ENCODE results near the gene MXRA7.

Gene MXRA7

DNA sequence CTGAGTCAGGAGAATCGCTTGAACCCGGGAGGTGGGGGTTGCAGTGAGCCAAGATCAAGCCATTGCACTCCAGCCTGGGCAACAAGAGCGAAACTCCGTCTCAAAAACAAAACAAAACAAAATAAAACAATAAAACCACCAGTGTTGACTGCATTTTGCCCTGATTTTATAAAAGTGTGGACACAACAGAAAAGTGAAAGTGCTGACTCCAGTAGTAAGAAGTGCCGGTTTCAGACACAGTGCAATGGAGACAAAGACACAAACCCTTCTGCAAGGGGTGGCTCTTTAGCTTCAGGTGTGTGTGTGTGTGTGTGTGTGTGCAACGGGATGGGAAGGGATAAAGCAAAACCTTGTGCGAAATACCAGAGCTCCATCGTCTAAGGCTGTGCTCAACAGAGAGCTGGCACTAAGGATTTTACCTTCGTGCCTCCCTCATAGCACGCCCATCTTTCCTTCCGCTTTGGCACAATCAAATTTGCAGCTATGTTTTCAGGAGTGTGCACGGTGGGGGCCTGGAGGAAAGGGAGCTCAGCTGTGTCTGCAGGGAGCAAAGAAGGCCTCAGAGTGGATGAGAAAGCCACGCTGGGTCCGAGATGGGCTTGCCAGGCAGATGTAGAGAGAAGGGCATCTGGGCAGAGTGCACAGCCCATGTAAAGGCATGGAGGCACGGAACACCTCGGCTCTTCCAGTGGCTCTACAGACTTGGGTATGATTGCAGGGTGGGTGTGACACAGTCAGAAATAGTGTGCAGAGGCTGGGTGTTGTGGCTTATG is 15.5 kb downstream of the MXRA7 start:
- no peak for DNase-seq

DNA sequence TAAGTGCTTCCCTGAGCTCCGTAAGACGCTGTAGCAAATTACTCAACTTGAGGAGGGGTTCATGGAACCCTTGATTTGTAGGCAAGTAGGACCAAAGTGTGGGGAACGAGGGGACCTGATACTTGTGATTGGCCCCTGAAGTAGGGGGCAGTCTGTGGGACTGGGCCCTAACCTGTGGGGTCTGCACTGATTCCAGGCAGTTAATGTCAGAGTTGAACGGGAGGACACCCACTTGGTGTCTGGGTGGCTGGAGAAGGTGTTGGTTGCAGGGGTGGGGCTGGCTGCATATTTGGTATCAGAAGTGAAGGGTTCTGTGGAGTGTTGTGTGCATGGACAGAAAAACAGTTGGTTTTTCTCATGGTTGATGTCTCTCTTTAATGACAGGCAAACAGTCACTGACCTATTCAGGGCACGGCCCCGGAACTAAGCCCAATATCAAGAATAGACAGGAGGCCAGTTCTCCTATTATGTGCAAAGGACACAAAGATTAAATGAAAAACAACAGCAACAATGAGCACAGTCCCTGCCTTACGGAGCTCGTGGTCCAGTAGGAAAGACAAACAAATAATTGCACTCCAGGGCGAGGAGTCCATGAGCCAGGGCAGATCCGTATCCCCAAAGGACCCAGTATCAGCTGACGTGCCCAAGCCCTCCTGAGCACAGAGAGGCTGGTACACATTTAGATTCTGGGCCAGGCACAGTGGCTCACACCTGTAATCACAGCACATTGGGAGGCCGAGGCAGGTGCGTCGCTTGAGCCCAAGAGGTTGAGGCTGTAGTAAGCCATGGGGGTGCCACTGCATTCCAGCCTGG is 19.2 kb downstream of the MXRA7 start:
- no peak for DNase-seq

DNA sequence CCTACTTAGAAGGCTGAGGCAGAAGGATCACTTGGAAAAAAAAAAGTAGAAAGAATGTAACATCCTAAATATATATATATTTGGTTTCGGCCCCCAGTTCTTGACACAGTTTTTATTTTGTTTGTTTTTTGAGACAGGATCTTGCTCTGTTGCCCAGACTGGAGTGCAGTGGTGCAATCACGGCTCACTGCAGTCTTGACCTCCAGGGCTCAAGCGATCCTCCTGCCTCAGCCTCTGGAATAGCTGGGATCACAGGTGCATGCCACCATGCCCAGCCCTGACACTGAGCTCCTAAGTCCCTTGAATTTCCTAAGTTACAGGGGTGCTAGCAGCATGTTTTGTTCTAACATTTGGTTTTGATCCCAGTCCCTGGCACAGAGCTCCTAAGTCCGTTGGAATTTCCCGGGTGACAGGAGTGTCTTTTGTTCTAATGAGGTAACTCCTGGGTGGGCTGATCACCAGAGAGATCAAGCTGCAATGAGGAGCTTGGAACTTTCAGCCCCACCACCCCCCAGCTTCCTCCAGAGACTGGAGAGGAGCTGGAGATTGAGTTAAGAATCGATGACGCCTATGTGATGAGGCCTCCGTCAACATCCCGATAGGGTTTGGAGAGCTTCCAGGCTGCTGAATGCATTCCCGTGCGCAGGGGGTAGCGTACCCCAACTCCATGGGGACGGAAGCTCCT is 20.0 kb downstream of the MXRA7 start:
- DNase-seq = no peak

DNA sequence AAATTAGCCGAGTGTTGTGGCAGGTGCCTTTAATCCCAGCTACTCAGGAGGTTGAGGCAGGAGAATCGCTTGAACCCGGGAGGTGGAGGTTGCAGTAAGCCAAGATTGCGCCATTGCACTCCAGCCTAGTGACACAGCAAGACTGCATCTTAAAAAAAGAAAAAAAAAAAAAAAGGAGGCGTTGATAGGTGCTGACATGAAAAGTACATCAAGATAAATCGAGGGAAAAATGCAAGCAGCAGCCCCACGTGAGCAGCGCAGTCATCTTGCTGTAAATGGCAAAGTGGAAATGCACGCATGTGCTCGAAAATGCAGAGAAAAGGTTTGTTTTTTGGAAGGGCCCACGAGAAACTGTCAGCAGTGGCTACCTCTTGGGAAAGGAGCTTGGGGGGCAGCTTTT is 20.9 kb downstream of the MXRA7 start:
- no peak for DNase-seq

DNA sequence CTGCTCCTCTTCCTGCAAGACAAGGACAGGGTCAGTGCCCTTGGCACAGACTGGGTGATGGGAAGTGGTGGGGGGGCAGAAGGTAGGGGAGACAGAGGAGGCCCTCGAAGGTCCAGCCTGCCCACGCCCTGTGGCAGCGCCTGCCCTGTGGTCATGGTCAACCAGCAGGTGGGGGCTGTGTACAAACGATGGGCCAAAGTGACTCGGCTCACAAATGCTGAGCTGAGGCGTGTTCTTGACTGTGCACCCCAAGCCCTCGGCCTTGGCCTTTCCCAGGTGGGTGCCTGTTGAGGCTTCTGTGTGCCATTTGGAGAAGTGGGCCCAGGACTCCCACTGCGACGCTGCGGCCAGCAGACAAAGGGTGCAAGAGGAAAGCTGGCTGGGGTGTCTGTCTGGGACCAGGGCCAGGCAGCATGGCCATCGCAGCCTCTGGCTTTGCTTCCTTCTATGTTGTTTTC is 22.6 kb downstream of the MXRA7 start:
- DNase-seq = no peak

DNA sequence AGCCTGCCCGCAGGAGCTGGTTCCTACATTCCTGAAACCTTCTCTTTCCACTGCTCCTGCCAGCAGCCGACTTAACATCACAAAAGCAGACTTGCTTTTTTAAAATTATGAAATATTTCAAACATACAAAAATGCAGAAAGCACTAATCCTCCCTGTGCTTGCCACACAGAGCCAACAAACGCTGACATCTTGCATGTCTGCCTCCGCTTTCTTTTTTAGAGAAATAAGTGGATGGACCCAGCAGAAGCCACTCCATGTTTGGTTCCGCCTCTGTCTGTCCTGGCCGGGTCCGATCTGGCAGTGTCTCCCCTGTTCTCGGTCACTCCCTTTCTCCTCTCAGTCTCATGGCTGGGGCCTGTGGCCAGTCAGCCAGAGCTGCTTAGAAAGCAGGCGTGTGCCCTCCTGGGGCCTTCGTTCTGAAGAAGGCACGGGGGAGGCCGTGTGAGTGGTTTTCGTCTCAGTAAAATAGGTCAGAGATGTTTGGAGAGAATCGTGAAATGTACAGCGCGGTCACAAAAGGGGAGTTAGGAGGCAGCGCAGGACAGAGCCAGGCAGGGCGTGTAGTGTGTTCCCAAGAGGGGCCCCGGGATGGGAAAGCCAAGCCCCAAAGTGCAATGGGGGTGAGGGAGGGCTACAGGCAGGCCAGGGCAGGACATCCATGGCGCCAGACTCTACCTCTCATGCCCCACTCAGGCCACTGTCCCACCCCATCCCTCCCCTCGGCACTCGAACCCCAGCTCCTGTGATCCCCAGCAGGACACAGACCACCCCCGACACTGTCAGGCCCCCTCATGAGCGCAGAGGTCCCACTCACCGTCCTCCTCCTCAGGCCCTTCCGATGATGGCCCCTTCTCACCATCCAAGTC is 23.2 kb downstream of the MXRA7 start:
- DNase-seq = no peak

DNA sequence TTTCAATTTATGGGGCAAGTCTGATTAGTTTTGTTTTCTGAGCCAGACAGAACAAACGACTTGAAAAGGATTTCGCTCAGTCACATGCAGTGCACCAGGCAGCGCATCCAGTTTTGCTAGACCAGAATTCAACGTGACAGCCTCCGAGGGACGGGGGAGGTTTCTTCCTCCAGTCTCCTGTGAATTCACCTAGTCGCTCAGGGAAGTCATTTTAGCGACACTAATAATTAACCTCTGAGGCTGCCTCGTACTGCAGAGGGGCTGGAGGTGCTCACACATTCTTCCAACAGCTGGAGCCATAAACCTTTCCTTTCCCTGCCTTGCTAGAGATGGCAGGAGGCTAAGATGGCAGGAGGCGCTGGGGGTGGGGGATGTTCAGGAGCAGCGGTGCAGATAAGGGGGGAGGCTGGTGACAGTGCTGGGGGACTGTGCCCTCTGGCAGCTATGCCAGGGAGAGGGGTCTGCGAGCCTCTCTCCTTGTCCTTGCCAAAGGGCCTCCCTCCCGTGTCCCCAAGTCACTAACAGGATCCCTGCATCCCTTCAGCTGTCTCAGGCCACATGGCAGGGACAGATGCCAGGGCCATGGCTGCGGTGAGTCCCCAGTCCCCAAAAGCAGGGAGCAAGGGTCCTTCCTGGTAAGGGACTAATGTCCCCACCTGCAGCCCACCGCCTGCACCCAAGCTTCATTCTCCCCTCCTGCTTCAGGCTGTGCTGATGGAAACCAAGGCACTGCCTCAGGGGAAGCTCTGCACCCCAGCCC is 24.0 kb downstream of the MXRA7 start:
- no peak for DNase-seq

DNA sequence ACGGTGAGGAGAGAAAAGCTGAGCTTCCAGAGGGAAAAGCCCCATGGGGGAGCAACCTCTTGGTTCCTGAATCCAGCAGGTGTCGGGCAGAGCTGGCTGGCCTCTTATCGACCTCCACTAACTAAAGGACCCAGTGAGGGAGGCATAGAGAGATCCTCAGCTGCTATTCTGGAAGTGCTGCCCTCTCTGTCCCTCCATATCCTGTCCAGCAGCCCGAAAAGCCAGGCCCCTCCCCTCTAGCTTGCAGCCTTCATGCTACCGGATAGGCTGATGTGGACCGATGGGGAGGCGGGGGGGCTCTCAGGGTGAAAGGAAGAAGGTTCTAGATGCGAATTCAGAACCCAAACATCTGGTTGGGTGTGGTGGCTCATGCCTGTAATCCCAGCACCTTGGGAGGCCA is 24.9 kb downstream of the MXRA7 start:
- no peak for DNase-seq

DNA sequence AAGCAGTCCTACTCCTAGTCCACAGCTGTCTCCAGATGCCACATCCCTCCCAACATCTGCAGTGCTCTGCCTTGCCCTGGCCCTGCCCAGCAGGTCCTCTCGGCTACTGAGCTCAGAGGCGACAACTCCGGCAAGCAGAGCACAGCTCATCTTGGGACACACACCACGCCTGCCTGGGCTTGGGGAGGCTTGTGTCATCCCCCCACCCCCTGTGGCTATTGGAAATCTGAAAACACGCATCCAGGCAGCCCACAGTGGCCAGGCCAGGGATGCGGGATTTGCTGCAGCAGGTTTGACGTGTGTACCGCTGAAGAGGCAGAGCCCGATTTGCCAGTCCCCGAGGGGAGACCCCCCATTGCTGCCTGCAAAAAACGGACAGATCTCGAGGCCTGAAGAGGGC is 25.4 kb downstream of the MXRA7 start:
- no peak for DNase-seq

DNA sequence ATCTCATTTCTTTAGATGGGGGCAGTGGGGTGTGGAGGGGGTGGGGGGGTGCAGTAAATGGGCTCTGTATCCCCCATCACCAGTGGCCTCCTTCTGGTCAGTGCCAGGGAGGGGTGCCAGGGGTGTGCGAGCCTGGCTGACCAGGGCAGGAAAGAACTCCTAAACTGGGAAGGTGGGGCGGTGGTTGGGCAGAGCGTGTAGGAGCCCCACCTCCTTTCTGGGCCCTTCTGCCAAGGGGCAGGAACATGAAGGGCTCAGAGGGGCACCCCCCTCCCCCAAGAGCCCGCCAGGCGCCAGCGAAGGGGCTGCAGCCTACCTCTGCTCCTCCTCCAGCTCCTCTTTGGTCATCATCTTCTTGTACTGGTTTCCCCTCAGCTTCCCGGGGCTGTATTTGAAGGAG is 26.0 kb downstream of the MXRA7 start:
- no peak for DNase-seq

DNA sequence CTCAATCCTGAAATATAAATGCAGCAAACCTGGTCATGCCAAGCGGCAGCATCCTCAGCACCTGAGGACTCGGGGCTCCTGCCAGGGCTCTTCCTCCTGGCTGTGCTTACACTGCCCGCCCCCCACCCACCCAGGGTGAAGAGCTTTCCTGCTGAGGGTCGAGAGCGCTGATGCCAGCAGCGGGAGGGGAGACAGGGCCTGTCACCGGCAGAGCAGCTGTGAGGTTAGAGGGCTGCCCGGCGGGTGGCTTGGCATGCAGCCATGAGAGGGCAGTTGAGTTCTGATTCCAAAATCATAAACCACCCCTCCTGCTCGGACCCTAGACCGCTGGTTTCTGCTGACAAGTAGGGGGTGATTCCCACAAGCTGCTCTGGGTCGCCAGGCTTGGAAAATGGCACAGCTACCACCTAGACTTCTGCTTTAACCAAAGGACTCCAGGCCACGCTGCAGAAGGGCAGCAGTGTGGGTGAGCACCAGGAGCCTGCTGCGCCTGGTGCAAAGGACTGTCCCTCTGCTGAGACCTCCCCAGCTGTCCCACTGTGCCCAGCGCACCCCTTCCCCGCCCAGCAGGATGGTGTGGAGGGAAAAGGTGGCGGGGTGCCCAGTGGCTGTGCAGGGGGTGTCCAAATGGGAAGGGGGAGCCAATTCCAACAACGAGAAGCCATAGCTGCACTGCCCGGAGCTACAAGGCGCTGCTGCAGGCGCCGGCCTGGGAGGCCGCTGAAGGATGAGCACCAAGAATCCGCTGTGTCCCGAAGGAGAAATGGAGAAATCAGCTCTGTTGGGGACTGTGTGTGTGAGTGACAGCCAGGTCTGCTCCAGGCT is 26.6 kb downstream of the MXRA7 start:
- no peak for DNase-seq

DNA sequence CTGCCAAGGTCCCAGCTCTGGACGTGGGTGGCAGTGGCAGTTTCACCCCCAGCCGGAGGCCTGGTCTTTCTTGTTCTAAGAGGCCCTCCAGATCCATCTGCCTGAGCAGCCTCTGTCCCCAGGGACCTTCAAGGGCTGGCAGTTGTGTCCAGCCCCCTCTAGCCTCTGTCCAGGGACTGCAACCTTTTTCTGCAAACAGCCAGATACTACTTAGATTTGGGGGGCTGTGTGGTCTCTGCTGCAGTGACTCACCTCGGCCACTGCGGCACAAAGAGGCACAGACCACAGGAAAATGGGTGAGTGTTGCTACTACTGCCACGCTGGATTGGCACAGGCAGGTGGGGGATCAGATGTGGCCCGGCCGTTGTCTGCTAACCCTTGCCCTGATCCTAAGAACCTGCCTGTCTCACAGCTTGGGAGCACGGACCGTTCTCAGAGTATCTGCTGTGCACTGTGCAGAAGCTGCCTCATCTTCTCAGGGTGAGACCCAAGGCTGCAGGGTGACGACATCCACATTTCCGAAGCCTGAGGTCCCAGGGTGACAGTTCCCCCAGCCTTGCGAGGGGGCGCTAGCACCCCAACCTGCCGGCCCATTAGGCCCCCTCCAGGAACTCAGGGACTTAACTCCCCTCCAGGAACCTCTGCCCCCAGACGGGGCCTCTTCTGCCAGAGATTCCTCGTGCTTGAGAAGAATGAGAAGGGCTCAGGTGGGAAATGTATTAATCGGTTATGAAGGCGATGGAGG is 27.6 kb downstream of the MXRA7 start:
- DNase-seq = no peak

DNA sequence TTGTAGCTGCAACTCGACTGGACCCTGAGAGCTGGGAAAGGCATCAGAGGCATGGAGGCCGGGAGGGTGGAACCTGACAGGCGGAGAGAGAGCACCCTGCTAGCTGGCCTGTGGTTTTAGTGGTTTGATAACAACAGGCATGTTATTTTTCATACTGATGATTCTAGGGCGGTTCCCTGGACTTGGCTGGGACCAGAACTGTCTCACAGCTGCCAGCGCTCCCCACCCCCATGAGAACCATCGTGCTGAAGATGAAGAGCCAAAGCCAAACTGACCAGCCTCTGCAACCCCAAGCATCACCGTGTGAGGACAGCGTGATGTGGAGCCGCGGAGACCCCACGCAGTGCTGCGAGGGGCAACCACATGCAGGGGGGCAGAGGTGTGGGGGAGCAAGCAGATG is 28.5 kb downstream of the MXRA7 start:
- DNase-seq = no peak

DNA sequence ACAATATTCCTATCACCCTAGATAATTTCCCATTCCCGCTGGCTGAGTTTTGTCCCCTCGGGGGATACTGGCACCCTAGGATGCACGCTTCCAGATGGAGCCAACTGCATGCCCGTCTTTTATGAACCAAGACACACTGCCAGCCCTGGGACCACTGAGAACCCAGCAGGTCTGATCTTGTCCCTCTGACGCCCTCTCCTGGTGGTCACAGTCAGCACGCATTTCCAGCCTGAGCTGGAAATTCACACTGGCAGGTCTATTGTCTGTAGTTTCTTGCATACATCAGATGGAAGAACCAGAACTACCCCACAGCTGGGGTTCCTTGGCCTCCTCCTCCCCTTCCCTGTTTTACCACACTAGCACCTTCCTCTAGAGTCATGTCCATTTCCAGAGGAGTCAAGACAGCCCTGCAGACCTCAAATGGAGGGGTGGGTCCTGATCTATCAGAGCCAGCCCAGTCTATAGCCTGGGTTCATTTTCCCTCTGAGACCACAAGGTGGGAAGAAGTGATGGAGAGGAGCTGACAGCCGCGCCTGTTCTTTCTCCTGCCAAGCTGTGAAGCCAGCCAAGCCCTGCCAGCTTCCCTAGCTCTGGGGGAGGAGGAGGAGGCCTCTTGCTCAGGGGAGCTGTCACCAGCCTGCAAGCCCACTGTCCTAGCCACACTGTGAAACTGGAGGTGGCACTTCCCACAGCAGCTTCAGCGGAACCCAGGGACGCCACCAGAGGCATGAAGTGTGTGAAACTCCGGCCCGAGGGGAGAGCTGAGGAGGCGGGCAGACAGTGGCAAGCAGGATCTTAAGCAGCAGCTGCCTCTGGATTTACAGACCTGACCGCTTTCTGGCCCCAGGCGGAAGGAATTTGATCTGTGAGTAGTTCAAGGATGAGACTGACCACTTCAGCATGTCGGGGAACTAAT is 29.3 kb downstream of the MXRA7 start:
- peak; percentile 78 for DNase-seq

DNA sequence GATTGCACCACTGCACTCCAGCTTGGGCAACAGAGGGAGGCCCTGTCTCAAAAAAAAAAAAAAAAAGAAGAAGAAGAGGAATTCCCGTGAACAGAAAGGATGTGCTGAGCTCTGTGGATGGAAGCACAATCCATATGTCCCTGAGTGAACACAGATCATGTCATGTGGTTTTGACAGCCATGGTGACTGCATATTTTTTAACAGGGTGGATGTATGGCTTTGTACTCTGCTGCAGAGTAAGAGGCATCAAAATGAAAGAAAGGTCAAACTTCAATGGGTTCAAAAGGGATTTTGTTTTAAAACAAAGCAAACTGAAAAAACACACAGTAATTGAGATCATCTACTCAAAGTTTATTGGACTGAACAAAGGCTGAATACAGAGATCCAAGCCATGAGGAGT is 31.5 kb downstream of the MXRA7 start:
- no peak for DNase-seq

DNA sequence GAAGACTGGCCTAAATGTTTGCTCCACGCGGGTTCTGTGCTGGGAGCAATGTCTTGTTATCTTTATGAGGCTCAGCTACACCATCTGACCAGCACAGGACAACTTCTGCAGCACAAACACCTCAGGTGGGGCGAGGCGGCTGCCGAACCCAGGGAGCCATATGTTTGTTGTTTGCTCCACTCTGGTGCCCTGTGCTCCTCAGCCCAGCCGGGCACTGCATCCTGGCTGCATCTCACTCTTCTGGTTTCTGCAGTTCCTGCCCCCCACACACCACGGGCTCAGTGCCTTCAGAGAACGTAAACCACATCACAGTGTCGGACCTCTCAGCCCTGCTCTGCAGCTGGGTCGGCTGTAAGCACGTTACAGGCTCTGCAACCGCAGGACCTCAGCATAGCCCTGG is 32.4 kb downstream of the MXRA7 start:
- DNase-seq = peak; percentile 64

DNA sequence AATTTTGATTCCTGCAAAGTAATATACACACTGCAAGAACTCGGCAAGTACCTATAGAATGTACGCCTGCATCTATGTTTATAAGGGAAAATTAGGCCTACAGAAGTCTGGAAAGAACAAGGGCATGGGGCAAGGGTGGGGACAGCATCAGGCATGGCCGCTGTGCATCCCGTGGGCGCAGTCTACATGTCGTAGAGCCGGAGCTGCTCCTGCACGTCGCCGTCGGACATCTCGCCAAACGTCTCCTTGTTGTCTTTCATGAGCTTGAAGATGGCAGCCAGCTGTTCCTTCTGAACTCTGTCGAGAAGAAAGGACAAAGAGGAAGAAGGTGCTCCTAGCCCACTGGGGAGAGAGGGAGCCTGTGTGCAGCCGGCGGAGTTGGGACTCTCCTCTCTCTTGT is 33.4 kb downstream of the MXRA7 start:
- DNase-seq = no peak

DNA sequence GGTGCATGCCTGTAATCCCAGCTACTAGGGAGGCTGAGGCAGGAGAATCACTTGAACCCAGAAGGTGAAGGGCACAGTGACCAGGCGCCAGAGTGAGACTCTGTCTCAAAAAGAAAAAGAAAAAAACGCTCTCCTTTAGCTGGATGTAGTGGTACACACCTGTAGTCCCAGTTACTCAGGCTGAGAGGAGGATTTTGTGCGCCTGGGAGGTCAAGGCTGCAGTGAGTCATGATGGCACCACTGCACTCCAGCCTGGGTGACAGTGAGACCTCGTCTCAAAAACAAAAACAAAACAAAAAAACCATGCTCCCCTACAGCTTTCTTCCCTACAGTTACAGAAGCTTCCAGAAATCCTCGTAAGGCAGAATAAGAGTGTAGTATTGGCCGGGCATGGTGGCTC is 34.1 kb downstream of the MXRA7 start:
- no peak for DNase-seq

DNA sequence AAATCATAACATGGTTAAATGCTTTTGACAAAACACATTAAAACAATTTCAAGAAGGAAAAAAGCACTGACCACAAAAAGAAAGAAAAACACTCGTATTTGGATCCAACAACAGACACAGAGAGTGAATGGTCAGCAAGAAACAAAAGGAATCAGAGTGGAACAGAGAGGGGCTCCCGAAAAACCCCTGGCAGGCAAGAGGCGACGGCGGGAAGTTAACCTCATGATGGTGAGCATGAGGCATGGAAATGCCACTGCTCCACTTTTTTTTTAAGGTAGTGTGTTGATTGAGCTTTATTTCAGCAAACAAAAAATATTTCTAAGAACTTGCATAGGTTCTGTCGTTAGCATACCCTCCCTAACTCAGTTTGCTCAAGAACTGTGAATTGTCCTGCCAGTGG is 35.1 kb downstream of the MXRA7 start:
- no peak for DNase-seq

All from activated CD8-positive, alpha-beta memory T cell treated with anti-CD3 and anti-CD28 coated beads, Interleukin-2, amount 50 U/mL, for 48 hours (primary cell).